HG02970 (cell line): ENCODE data around the gene POLG.

Source experiments
- ATAC-seq: cut with Tn5 transposase; IDR thresholded peaks from one replicate; pipeline ENCODE4 v1.9.1; 2021; ENCODE audit warnings: mild to moderate bottlenecking, moderate library complexity, moderate number of reproducible peaks; ENCODE audit not compliant: unreplicated experiment, low FRiP score

POLG gene

GRCh38 chr15:89334510-89335297 is at the start of gene POLG:
POLG (minus strand) TSS chr15:89334824; CDS start chr15:89333754, 1,070 bp downstream.
- peak; percentile 91 for ATAC-seq

- ATAC-seq, result no peak
These were observed 49.6 kb upstream of the POLG start for GRCh38 chr15:89384176-89384604.

GRCh38 chr15:89383365-89384175 is 48.9 kb upstream of the POLG start:
- no peak for ATAC-seq

GRCh38 chr15:89381888-89382686 is 47.5 kb upstream of the POLG start:
- ATAC-seq, result no peak

GRCh38 chr15:89381331-89381730 is 46.7 kb upstream of the POLG start:
- ATAC-seq, result no peak

GRCh38 chr15:89379818-89380217 is 45.2 kb upstream of the POLG start:
- no peak for ATAC-seq

- ATAC-seq, result no peak
These were observed 44.6 kb upstream of the POLG start for GRCh38 chr15:89379251-89379695.

- ATAC-seq, result no peak
These were observed 43.9 kb upstream of the POLG start for GRCh38 chr15:89378296-89379151.

- ATAC-seq, result no peak
These were observed 43.2 kb upstream of the POLG start for GRCh38 chr15:89377842-89378295.

- no peak for ATAC-seq
These were observed 42.6 kb upstream of the POLG start for GRCh38 chr15:89377024-89377841.

- ATAC-seq, result no peak
These were observed 41.8 kb upstream of the POLG start for GRCh38 chr15:89376388-89376787.

GRCh38 chr15:89375093-89376005 is 40.7 kb upstream of the POLG start:
- no peak for ATAC-seq

GRCh38 chr15:89374086-89374981 is 39.7 kb upstream of the POLG start:
- no peak for ATAC-seq

GRCh38 chr15:89372069-89372935 is 37.7 kb upstream of the POLG start:
- no peak for ATAC-seq

GRCh38 chr15:89371228-89372044 is 36.8 kb upstream of the POLG start:
- no peak for ATAC-seq
